ENCODE measurements around the gene C2orf78. TPM values are rescaled to one million over a fixed set of nuclear protein-coding genes. Genes with fewer than 3 reads are reported as not detected.

Gene C2orf78
- total RNA-seq, 1 donor from 2014 or later: not detected

DNA sequence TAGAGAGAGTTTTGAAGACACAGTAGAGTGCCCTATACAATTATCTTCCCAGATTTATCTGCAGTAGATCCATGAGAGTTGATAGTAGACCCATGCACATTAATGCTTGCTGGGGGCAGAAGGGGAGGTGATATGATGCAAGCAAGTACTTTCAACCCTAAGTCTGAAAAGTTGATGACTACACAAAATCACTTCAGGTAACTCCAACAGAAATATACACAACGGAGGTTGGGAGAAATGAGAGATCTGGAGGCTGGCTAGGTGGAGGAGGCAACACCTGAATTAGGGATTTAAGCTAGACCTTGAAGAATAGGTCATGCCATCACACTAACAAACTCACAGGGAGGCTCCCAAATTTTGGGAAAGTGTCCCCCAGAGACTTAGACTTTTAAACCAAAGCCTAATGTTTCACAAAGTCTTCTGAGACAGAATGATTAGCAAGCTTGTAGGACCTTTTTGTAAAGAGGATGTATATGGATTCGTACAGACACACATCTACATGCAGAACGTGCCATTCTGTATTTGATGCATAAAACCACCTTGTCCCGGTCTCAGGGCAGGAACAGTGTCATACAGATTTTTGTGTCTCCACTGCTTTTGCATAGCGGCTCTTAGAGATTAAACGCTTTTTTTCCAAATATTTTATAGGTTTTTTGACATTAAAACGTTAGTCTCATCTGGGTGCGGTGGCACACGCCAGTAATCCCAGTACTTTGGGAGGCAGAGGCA, 43.8 kb downstream of the C2orf78 start:
- peaks cover 13% of the 10 kb centered on the region for H3K36me3 ChIP-seq
- H3K4me1 ChIP-seq: peaks cover 17% of the 10 kb centered on the region
- intact Hi-C loops (cut with DNase I): no loop called here
- no peaks in the 10 kb centered on the region for H3K9me3 ChIP-seq
- no peaks in the 10 kb centered on the region for H3K27me3 ChIP-seq
- no peak for DNase-seq
- TF ChIP-seq, protein P1, sequence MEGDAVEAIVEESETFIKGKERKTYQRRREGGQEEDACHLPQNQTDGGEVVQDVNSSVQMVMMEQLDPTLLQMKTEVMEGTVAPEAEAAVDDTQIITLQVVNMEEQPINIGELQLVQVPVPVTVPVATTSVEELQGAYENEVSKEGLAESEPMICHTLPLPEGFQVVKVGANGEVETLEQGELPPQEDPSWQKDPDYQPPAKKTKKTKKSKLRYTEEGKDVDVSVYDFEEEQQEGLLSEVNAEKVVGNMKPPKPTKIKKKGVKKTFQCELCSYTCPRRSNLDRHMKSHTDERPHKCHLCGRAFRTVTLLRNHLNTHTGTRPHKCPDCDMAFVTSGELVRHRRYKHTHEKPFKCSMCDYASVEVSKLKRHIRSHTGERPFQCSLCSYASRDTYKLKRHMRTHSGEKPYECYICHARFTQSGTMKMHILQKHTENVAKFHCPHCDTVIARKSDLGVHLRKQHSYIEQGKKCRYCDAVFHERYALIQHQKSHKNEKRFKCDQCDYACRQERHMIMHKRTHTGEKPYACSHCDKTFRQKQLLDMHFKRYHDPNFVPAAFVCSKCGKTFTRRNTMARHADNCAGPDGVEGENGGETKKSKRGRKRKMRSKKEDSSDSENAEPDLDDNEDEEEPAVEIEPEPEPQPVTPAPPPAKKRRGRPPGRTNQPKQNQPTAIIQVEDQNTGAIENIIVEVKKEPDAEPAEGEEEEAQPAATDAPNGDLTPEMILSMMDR (IDR thresholded peaks at IDR 0.05): no peak
- H3K4me3 ChIP-seq: peak overlapping the region; percentile 73
- H3K27ac ChIP-seq: peak overlapping the region; percentile 95
- ATAC-seq: no peak

DNA sequence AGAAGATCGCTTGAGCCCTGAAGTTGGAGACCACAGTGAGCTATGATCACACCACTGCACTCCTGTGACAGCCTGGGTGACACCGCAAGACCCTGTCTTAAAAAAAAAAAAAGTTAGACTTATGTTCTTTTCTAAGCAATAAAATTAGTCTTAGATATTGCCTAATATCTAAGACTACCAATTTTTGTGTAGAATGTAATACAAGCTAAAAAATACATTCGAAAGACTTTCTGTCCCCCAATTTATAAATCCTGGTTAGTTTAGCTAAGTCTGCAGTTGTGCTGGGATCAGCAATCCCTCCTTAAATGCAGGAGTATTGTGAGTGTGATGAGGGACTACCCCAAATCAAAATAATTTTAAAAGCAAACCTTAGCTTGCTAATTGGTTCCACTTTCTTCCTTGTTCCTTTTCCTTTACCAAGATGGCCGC, 44.4 kb downstream of the C2orf78 start:
- ATAC-seq (no peak), DNase-seq (no peak)
- H3K4me3 ChIP-seq: peak overlapping the region; percentile 73
- TF ChIP-seq, protein P1 (IDR thresholded peaks at IDR 0.05): no peak
- H3K27me3 ChIP-seq: no peaks in the 10 kb centered on the region
- intact Hi-C loops (cut with DNase I): no loop called here
- peak overlapping the region; percentile 95 for H3K27ac ChIP-seq
- H3K9me3 ChIP-seq: no peaks in the 10 kb centered on the region
- peaks cover 17% of the 10 kb centered on the region for H3K4me1 ChIP-seq
- H3K36me3 ChIP-seq: peaks cover 19% of the 10 kb centered on the region

DNA sequence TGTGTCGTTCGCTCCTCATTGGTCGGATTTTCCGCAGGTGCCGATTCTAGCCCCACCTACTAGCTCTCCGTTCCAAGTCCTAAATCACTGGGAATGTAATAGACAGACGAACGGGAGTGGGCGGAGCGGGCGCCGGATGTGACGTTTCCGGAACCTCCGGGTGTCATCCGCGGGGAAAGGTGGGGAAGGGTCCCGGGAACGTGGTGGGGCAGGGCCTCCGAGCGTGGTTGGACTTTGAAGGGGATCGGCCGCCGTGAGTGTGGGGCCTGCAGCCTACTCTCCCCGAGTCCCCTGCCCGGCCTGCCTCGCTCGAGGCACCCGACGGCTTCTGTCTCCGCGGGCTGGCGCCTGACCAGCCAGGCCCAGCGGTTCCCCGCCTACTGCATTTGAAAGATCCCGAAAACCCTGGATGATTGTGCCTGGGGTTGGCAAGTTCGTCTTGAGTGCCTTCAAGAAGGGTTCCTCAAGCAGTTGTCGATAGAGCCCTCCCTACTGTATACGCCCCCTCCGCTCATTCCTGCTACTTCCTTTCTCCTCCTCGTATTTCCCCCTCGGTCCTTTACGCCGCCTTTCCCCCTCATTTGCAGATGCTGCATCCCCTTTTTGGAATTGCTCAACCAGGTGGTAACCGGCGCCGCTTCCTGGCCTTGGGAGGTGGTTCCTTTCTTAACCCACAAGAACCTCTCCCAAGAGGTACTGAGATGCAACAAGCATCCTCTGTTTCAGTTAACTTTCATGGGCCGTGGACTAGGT, 45.0 kb downstream of the C2orf78 start, which contains the start of gene STAMBP:
Gene STAMBP, plus strand, starts transcription at position 144 of the 753 bp plus-strand sequence. CDS start 1,896 bp downstream, outside the sequence.
- Histone ChIP-seq H3K9me3 (no peaks in the 10 kb centered on the region), H3K27ac (peak within 1 kb of the TSS; percentile 95), H3K36me3 (peaks cover 24% of the 10 kb centered on the region), H3K4me1 (peaks cover 17% of the 10 kb centered on the region), H3K4me3 (peak within 1 kb of the TSS; percentile 73), H3K27me3 (no peaks in the 10 kb centered on the region)
- ATAC-seq: peak; percentile 99
- TF ChIP-seq, protein P1 (IDR thresholded peaks at IDR 0.05): no peak
- intact Hi-C loops (cut with DNase I): no loop called here
- DNase-seq: peak; percentile 98

DNA sequence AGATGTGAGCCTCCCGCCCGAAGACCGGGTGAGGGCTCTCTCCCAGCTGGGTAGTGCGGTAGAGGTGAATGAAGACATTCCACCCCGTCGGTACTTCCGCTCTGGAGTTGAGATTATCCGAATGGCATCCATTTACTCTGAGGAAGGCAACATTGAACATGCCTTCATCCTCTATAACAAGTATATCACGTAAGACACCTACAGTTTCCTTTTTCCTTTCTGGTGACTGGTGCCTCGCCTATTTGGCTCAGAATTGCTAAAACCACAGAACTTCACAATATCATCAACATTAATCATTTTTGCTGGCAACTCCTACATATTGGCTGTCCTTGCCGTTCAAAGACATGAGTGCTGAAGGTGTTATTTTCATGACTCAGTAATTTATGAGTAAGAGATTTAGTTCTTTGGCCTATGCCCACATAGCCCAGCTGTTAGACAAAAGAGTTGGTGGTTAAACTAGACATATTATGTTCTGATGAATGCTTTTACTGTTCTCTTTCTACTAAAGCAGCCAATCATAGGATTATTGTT, 47.0 kb downstream of the C2orf78 start:
- no peak overlapping the region for H3K4me3 ChIP-seq
- no peak overlapping the region for H3K27ac ChIP-seq

DNA sequence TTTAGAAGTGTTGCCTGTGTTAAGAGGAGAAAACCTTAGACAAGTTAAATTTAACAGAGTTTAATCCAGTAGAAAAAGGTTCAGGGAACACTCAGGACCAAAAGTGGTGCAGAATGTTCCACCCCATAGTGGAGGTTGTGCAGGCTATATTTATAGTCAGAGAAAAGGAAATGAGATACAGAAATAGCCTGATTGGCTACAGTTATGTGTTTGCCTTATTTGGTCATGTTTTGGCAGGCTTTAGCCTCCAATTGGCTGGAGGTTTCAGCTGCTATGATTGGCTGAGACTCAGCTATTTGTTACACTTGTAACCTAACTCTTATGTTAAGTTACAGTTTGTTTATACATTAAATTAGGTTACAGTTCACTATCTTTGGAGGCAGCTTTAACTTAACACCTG, 48.9 kb downstream of the C2orf78 start:
- TF ChIP-seq, protein P1 (IDR thresholded peaks at IDR 0.05): no peak
- DNase-seq (no peak), ATAC-seq (no peak)
- peaks cover 37% of the 10 kb centered on the region for H3K36me3 ChIP-seq
- H3K9me3 ChIP-seq: no peaks in the 10 kb centered on the region
- H3K4me3 ChIP-seq: no peak overlapping the region
- H3K27ac ChIP-seq: no peak overlapping the region
- peaks cover 16% of the 10 kb centered on the region for H3K4me1 ChIP-seq
- intact Hi-C loops (cut with DNase I): no loop called here
- H3K27me3 ChIP-seq: no peaks in the 10 kb centered on the region

More for the DNA sequence above, 47.0 kb downstream of the C2orf78 start:
- intact Hi-C loops (cut with DNase I): no loop called here
- peaks cover 17% of the 10 kb centered on the region for H3K4me1 ChIP-seq
- H3K36me3 ChIP-seq: peaks cover 32% of the 10 kb centered on the region
- TF ChIP-seq, protein P1 (IDR thresholded peaks at IDR 0.05): no peak
- no peaks in the 10 kb centered on the region for H3K9me3 ChIP-seq
- DNase-seq: no peak
- no peak for ATAC-seq
- H3K27me3 ChIP-seq: no peaks in the 10 kb centered on the region

Data from upper lobe of right lung (tissue), 1 donor.